SK-N-SH (cell line): ENCODE data around the gene SSR3. TPM values are rescaled to one million over a fixed set of nuclear protein-coding genes. Genes with fewer than 3 reads are reported as not detected.
A peak's percentile ranks its signal among the peaks of the same experiment; 100 is the strongest.

Experiments
- CTCF ChIA-PET: fragments of 300-600, 350-600 bp; formaldehyde crosslinking; extraction: SDS; loops from one replicate; lab custom pipeline; 2021; lab: Yijun Ruan, JAX
- POLR2A ChIA-PET: fragments of 350-600 bp; sonication (Branson Sonifier 250); formaldehyde crosslinking; extraction: SDS; loops from one replicate; lab custom pipeline; 2020; ENCODE audit warnings: antibody characterized with exemption, inconsistent platforms; lab: Yijun Ruan, JAX
- DNase-seq: peaks from one replicate; pipeline ENCODE4 v3.0.0; 2012
- H2AFZ ChIP-seq: fragments of 200-600 bp; sonication (generic); 2 replicates; pipeline ENCODE4 v1.8.1; 2016; ENCODE audit warnings: antibody characterized with exemption, mild to moderate bottlenecking, low read depth
- H3F3A ChIP-seq: fragments of 200-600 bp; sonication (generic); replicated peaks from 2 replicates; pipeline ENCODE3; 2016; ENCODE audit warnings: antibody characterized with exemption, mild to moderate bottlenecking; ENCODE audit not compliant: insufficient read depth
- H3K27ac ChIP-seq, 2 experiments: fragments of 200-500 bp in 1 of 2; fragments of 200-600 bp in 1 of 2; sonication (Bioruptor generic) in 1 of 2; sonication (generic), shearing (Covaris generic) in 1 of 2; 2 replicates each; pipeline versions ENCODE4 v1.5.1 to v1.6.1; 2014 to 2016; ENCODE audit warnings: low read depth in 2 of 2, inconsistent platforms in 1 of 2, low read length in 1 of 2, mild to moderate bottlenecking in 1 of 2, mixed read lengths in 1 of 2
- H3K27me3 ChIP-seq: fragments of 200-600 bp; sonication (generic), shearing (Covaris generic); 2 replicates; pipeline ENCODE4 v1.6.1; 2016; ENCODE audit warnings: mixed run types; ENCODE audit not compliant: insufficient read depth
- H3K36me3 ChIP-seq, 2 experiments: fragments of 200-500 bp in 1 of 2; fragments of 200-600 bp in 1 of 2; sonication (Bioruptor generic) in 1 of 2; sonication (generic) in 1 of 2; replicated peaks in 1 of 2; 2 replicates each; pipeline versions ENCODE3 to v1.5.1; 2014 to 2016; ENCODE audit warnings: low read length in 1 of 2, mild to moderate bottlenecking in 1 of 2; ENCODE audit not compliant: insufficient read depth in 2 of 2, control insufficient read depth in 1 of 2
- H3K4me1 ChIP-seq, 2 experiments: fragments of 200-500 bp in 1 of 2; fragments of 200-600 bp in 1 of 2; sonication (Bioruptor generic) in 1 of 2; sonication (generic), shearing (Covaris generic) in 1 of 2; 2 replicates each; pipeline versions ENCODE4 v1.5.1 to v1.6.1; 2014 to 2016; ENCODE audit warnings: low read depth in 1 of 2, low read length in 1 of 2, mixed run types in 1 of 2; ENCODE audit not compliant: insufficient read depth in 2 of 2, control insufficient read depth in 1 of 2
- H3K4me2 ChIP-seq: fragments of 200-600 bp; sonication (generic), shearing (Covaris generic); 2 replicates; pipeline ENCODE4 v1.6.1; 2017; ENCODE audit warnings: mixed run types
- H3K4me3 ChIP-seq, 2 experiments: fragments of 200-500 bp in 1 of 2; fragments of 200-600 bp in 1 of 2; sonication (Bioruptor generic) in 1 of 2; sonication (generic), shearing (Covaris generic) in 1 of 2; 2 replicates each; pipeline versions ENCODE4 v1.5.1 to v1.8.1; 2014 to 2016; ENCODE audit warnings: low read depth in 2 of 2, inconsistent platforms in 1 of 2, low read length in 1 of 2, mild to moderate bottlenecking in 1 of 2, mixed read lengths in 1 of 2, moderate library complexity in 1 of 2
- H3K79me2 ChIP-seq: fragments of 200-600 bp; sonication (generic); 2 replicates; pipeline ENCODE4 v1.8.1; 2017; ENCODE audit warnings: mild to moderate bottlenecking; ENCODE audit not compliant: insufficient read depth
- H3K9ac ChIP-seq: fragments of 200-600 bp; sonication (generic); 2 replicates; pipeline ENCODE4 v1.6.1; 2017; ENCODE audit warnings: mixed run types
- H3K9me2 ChIP-seq: fragments of 200-600 bp; sonication (generic); 2 replicates; pipeline ENCODE4 v1.6.1; 2017; ENCODE audit warnings: mixed run types
- H3K9me3 ChIP-seq: fragments of 200-600 bp; sonication (generic); 2 replicates; pipeline ENCODE4 v1.6.1; 2017; ENCODE audit warnings: mixed run types, mild to moderate bottlenecking, moderate library complexity
- H4K20me1 ChIP-seq: fragments of 200-600 bp; sonication (generic); 2 replicates; pipeline ENCODE4 v1.6.1; 2017; ENCODE audit warnings: mild to moderate bottlenecking, mixed run types; ENCODE audit not compliant: insufficient read depth
- CHD2 ChIP-seq: fragments of 150-350 bp; IDR thresholded peaks from 2 replicates; pipeline ENCODE4 v1.6.1; 2018; ENCODE audit warnings: low read length; ENCODE audit not compliant: partially characterized antibody
- ELF1 ChIP-seq: IDR thresholded peaks from 2 replicates; pipeline ENCODE4 v1.4.0; 2012
- EP300 ChIP-seq, 2 experiments: IDR thresholded peaks; 2 replicates each; pipeline versions ENCODE4 v1.4.0 to v1.6.1; 2012; ENCODE audit warnings: borderline replicate concordance in 1 of 2, low read depth in 1 of 2, low read length in 1 of 2
- EZH2phosphoT487 ChIP-seq: fragments of 200-600 bp; sonication (generic); IDR thresholded peaks from 2 replicates; pipeline ENCODE4 v1.6.1; 2017; ENCODE audit warnings: low read depth, mixed run types, mild to moderate bottlenecking, antibody characterized with exemption, moderate library complexity, borderline replicate concordance
- FOSL2 ChIP-seq: IDR thresholded peaks from 2 replicates; pipeline ENCODE4 v1.4.0; 2012; ENCODE audit warnings: low read depth, mild to moderate bottlenecking, moderate library complexity, borderline replicate concordance
- FOXJ3 ChIP-seq: sonication (generic); formaldehyde crosslinking; IDR thresholded peaks from 2 replicates; pipeline ENCODE4 v1.5.1; 2020; ENCODE audit warnings: mild to moderate bottlenecking, missing genetic modification reagents
- GABPA ChIP-seq: IDR thresholded peaks from 2 replicates; pipeline ENCODE4 v1.4.0; 2012; ENCODE audit warnings: low read depth, mild to moderate bottlenecking
- GATA2 ChIP-seq: sonication (generic); formaldehyde crosslinking; IDR thresholded peaks from 2 replicates; pipeline ENCODE4 v1.5.0; 2020; ENCODE audit warnings: mild to moderate bottlenecking, missing genetic modification reagents
- MAX ChIP-seq: IDR thresholded peaks from 2 replicates; pipeline ENCODE4 v1.4.0; 2012; ENCODE audit warnings: low read depth
- MXI1 ChIP-seq: IDR thresholded peaks from 2 replicates; pipeline ENCODE4 v1.6.1; 2012; ENCODE audit warnings: mild to moderate bottlenecking, low read depth, low read length, improper control_type of control experiment
- NRF1 ChIP-seq: IDR thresholded peaks from 2 replicates; pipeline ENCODE4 v1.6.1; 2012; ENCODE audit warnings: low read depth, mild to moderate bottlenecking, low read length
- RAD21 ChIP-seq: IDR thresholded peaks from 2 replicates; pipeline ENCODE4 v1.6.1; 2012; ENCODE audit warnings: mild to moderate bottlenecking, low read length
- RCOR1 ChIP-seq: fragments of 150-350 bp; IDR thresholded peaks from 2 replicates; pipeline ENCODE4 v1.6.1; 2017; ENCODE audit warnings: antibody characterized with exemption, low read length
- RXRA ChIP-seq: IDR thresholded peaks from 2 replicates; pipeline ENCODE4 v1.4.0; 2012; ENCODE audit warnings: low read depth, mild to moderate bottlenecking, borderline replicate concordance
- SMC3 ChIP-seq: IDR thresholded peaks from 2 replicates; pipeline ENCODE4 v1.6.1; 2012; ENCODE audit warnings: low read depth, low read length, improper control_type of control experiment
- TAF1 ChIP-seq: IDR thresholded peaks from 2 replicates; pipeline ENCODE4 v1.6.1; 2012; ENCODE audit warnings: low read depth, mild to moderate bottlenecking, low read length, moderate library complexity, borderline replicate concordance
- TCF12 ChIP-seq: IDR thresholded peaks from 2 replicates; pipeline ENCODE4 v1.4.0; 2012
- TEAD4 ChIP-seq: IDR thresholded peaks from 2 replicates; pipeline ENCODE4 v1.4.0; 2012; ENCODE audit warnings: mild to moderate bottlenecking, borderline replicate concordance; ENCODE audit not compliant: insufficient read depth
- USF2 ChIP-seq: fragments of 150-350 bp; IDR thresholded peaks from 2 replicates; pipeline ENCODE4 v1.6.1; 2017; ENCODE audit warnings: antibody characterized with exemption, low read length, low read depth, borderline replicate concordance
- YY1 ChIP-seq: IDR thresholded peaks from 2 replicates; pipeline ENCODE4 v1.4.0; 2012; ENCODE audit warnings: low read depth, mild to moderate bottlenecking
- WGBS: methylation state at CpG from one replicate; pipeline ENCODE4 v1.1.6; 2017; ENCODE audit warnings: low lambda C conversion rate; 5-methylcytosine and 5-hydroxymethylcytosine counted together
- polyA plus RNA-seq, 3 experiments: library from polyadenylated mRNA; depleted of rRNA; stranded (reverse); fragments of >200 nt; gene quantifications; 2 replicates each; pipeline ENCODE4 v1.2.3, GENCODE V29; 2012
- TF ChIP-seq, protein P1 (sequence below): IDR thresholded peaks from 2 replicates; pipeline ENCODE4 v1.6.1; 2012; ENCODE audit warnings: mild to moderate bottlenecking, low read depth, low read length, moderate library complexity
- TF ChIP-seq, protein P2 (sequence below): fragments of 150-350 bp; IDR thresholded peaks from 2 replicates; pipeline ENCODE4 v1.6.1; 2016; ENCODE audit warnings: mild to moderate bottlenecking, low read depth, low read length
- TF ChIP-seq, protein P3 (sequence below): fragments of 200-600 bp; sonication (generic); IDR thresholded peaks from 2 replicates; pipeline ENCODE4 v1.6.1; 2017; ENCODE audit warnings: antibody characterized with exemption, mild to moderate bottlenecking, moderate library complexity

SSR3 gene
- polyA plus RNA-seq, 1 of the 3 experiments (the other 2 are of a cell fraction), result 61.7 TPM

GRCh38 chr3:156513619-156514018 lies 41.3 kb downstream of the SSR3 start (continued):
- TF ChIP-seq, protein P1, sequence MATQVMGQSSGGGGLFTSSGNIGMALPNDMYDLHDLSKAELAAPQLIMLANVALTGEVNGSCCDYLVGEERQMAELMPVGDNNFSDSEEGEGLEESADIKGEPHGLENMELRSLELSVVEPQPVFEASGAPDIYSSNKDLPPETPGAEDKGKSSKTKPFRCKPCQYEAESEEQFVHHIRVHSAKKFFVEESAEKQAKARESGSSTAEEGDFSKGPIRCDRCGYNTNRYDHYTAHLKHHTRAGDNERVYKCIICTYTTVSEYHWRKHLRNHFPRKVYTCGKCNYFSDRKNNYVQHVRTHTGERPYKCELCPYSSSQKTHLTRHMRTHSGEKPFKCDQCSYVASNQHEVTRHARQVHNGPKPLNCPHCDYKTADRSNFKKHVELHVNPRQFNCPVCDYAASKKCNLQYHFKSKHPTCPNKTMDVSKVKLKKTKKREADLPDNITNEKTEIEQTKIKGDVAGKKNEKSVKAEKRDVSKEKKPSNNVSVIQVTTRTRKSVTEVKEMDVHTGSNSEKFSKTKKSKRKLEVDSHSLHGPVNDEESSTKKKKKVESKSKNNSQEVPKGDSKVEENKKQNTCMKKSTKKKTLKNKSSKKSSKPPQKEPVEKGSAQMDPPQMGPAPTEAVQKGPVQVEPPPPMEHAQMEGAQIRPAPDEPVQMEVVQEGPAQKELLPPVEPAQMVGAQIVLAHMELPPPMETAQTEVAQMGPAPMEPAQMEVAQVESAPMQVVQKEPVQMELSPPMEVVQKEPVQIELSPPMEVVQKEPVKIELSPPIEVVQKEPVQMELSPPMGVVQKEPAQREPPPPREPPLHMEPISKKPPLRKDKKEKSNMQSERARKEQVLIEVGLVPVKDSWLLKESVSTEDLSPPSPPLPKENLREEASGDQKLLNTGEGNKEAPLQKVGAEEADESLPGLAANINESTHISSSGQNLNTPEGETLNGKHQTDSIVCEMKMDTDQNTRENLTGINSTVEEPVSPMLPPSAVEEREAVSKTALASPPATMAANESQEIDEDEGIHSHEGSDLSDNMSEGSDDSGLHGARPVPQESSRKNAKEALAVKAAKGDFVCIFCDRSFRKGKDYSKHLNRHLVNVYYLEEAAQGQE, result no peak
- TF ChIP-seq TAF1 (no peak), TCF12 (no peak), TEAD4 (no peak), EP300 (IDR thresholded peaks at IDR 0.05; ENCODE audit: borderline replicate concordance in 1 of 2, low read depth in 1 of 2, low read length in 1 of 2) (no peak), FOSL2 (no peak), YY1 (no peak), FOXJ3 (CRISPR knock-in tag) (no peak), MAX (no peak), CHD2 (no peak)
- TF ChIP-seq, protein P2, sequence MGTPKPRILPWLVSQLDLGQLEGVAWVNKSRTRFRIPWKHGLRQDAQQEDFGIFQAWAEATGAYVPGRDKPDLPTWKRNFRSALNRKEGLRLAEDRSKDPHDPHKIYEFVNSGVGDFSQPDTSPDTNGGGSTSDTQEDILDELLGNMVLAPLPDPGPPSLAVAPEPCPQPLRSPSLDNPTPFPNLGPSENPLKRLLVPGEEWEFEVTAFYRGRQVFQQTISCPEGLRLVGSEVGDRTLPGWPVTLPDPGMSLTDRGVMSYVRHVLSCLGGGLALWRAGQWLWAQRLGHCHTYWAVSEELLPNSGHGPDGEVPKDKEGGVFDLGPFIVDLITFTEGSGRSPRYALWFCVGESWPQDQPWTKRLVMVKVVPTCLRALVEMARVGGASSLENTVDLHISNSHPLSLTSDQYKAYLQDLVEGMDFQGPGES, result no peak
- TF ChIP-seq, protein P3, sequence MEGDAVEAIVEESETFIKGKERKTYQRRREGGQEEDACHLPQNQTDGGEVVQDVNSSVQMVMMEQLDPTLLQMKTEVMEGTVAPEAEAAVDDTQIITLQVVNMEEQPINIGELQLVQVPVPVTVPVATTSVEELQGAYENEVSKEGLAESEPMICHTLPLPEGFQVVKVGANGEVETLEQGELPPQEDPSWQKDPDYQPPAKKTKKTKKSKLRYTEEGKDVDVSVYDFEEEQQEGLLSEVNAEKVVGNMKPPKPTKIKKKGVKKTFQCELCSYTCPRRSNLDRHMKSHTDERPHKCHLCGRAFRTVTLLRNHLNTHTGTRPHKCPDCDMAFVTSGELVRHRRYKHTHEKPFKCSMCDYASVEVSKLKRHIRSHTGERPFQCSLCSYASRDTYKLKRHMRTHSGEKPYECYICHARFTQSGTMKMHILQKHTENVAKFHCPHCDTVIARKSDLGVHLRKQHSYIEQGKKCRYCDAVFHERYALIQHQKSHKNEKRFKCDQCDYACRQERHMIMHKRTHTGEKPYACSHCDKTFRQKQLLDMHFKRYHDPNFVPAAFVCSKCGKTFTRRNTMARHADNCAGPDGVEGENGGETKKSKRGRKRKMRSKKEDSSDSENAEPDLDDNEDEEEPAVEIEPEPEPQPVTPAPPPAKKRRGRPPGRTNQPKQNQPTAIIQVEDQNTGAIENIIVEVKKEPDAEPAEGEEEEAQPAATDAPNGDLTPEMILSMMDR, result no peak

DNA sequence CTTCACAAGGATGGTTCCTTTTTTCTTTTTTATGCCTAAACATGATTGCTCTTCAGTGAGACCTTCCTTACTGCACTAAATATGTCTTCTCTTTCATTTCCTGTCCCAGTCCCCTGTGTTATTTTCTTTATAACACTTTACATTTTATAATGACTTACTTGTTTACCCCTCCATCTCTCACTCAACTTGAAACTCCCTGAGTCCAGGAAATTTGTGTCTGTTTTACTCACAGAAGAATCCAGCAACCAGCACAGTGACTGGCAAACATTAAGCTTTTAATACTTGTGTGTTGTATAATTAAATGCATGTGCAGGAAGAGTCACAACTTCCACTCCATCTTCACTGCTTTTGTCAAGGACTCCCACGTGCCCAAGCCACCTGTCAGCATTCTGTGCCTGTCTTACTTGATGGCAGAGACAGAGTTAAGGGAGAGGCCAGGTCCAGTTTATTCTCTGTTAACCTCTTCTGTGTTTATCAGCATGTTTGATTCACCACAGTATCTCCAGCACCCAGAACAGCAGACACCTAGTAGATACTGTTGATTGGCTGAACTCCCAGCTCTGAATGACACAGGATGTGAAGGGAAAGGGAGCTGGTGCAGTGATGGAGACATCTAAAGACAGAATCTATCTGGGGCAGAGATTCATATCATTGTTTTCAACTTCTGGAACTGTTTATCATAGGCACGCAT lies 42.8 kb downstream of the SSR3 start:
- Histone ChIP-seq H3K4me2 (no peak overlapping the region), H3K36me3 (peaks cover 20 to 37% of the 10 kb centered on the region in 2 experiments), H3K79me2 (peaks cover 14% of the 10 kb centered on the region; the same call in 1 of the 2 replicates), H2AFZ (no peak overlapping the region), H3K9me2 (no peaks in the 10 kb centered on the region), H3K4me3 (no peak overlapping the region), H3K9me3 (no peaks in the 10 kb centered on the region), H4K20me1 (no peaks in the 10 kb centered on the region), H3K4me1 (peaks cover 5 to 13% of the 10 kb centered on the region in 2 experiments; a peak in 3 of 4 replicates), H3K27ac (peak overlapping the region; percentile 7 to 22; a peak in 3 of 4 replicates), H3K27me3 (no peaks in the 10 kb centered on the region), H3F3A (peaks cover 18% of the 10 kb centered on the region), H3K9ac (no peak overlapping the region)
- POLR2A ChIA-PET, result no interaction called here
- CTCF ChIA-PET, result interaction anchor here (1.1 to 17.0 kb wide), 9 partner anchors 16 to 358 kb away, joined by 3 to 376 read pairs (median 8); no protein-coding TSS in a partner anchor
- DNase-seq, result peak; percentile 38
- 48% methylated on average over 2 of the region's 2 CpGs for WGBS
- TF ChIP-seq EZH2phosphoT487 (no peak), FOSL2 (no peak), MXI1 (peak; percentile 35; the same call in 1 of the 2 replicates), CHD2 (peak; percentile 32), USF2 (no peak), GABPA (no peak), EP300 (IDR thresholded peaks at IDR 0.05; ENCODE audit: borderline replicate concordance in 1 of 2, low read depth in 1 of 2, low read length in 1 of 2) (peak in 1 of 2 experiments; percentile 32; a peak in 1 of 4 replicates), ELF1 (no peak), RXRA (no peak), SMC3 (no peak), RCOR1 (peak; percentile 52; the same call in 1 of the 2 replicates), TAF1 (no peak), RAD21 (no peak), GATA2 (CRISPR knock-in tag) (peak; percentile 22), NRF1 (no peak)
